GM19463 (cell line): ENCODE data around the gene SAGE1.
A peak's percentile ranks its signal among the peaks of the same experiment; 100 is the strongest.
"Not testable (repeated sequence)": the region's sequence is repeated elsewhere in the genome, so short reads cannot be mapped to it uniquely, and the experiment has no call there.

ENCODE experiments used
- ATAC-seq: cut with Tn5 transposase; IDR thresholded peaks from one replicate; pipeline ENCODE4 v1.9.1; 2021; ENCODE audit warnings: mild to moderate bottlenecking, moderate library complexity; ENCODE audit not compliant: unreplicated experiment

SAGE1 gene, protein sequence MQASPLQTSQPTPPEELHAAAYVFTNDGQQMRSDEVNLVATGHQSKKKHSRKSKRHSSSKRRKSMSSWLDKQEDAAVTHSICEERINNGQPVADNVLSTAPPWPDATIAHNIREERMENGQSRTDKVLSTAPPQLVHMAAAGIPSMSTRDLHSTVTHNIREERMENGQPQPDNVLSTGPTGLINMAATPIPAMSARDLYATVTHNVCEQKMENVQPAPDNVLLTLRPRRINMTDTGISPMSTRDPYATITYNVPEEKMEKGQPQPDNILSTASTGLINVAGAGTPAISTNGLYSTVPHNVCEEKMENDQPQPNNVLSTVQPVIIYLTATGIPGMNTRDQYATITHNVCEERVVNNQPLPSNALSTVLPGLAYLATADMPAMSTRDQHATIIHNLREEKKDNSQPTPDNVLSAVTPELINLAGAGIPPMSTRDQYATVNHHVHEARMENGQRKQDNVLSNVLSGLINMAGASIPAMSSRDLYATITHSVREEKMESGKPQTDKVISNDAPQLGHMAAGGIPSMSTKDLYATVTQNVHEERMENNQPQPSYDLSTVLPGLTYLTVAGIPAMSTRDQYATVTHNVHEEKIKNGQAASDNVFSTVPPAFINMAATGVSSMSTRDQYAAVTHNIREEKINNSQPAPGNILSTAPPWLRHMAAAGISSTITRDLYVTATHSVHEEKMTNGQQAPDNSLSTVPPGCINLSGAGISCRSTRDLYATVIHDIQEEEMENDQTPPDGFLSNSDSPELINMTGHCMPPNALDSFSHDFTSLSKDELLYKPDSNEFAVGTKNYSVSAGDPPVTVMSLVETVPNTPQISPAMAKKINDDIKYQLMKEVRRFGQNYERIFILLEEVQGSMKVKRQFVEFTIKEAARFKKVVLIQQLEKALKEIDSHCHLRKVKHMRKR

DNA sequence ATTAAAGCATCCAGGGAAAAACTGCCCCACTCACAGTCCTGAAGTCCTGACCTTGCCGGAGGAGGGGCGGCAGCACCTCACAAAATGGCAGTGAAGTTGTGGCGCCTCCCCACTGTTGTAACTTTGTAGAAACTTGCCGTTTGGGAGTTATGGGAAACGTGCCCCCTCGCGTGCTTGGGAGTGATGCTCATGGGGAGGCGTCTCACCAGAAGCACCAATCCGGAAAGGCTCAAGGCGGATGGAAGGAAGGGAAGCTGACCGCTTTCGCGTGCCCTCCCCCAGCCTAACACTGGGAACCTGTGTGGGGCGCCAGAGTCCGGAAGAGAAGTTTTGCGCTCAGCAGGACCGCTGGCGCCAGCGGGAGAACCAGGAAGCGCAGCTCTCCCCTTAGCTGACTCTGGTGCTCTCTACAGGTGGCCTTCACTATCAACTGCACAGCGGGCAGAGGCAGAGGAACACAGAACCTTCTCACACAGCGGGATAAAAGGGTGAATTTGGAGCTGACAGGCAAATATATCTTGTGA lies at the start of gene SAGE1, which contains the start of gene CT45A10:
TSS of gene SAGE1 (plus strand) at position 423 of the 524 bp plus-strand sequence. CDS start 2,527 bp downstream, outside the sequence.
TSS of gene CT45A10 (minus strand) at position 151 of the 524 bp plus-strand sequence. CDS start 8,100 bp downstream, outside the sequence.
- ATAC-seq = no peak

DNA sequence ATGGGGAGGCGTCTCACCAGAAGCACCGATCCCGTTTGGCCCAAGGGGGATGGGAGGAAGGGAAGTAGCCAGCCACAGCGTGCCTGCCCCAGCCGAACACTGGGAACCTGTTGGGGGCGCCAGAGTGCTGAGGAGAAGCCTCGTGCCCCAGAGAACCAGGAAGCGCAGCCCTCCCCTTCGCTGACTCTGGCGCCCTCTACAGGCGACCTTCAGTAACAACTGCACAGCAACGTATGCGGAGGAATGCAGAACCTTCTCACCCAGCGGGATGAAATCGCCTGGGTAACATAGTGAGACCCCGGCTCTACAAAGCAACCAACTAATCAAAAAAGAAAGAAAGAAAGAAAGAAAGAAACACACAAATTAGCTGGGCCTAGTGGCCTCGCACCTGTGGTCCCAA lies 39.1 kb upstream of the SAGE1 start, which contains the start of gene CT45A8:
TSS of gene CT45A8 (minus strand) at position 101 of the 400 bp plus-strand sequence. CDS start 3,755 bp downstream, outside the sequence.
- ATAC-seq = not testable (repeated sequence)

DNA sequence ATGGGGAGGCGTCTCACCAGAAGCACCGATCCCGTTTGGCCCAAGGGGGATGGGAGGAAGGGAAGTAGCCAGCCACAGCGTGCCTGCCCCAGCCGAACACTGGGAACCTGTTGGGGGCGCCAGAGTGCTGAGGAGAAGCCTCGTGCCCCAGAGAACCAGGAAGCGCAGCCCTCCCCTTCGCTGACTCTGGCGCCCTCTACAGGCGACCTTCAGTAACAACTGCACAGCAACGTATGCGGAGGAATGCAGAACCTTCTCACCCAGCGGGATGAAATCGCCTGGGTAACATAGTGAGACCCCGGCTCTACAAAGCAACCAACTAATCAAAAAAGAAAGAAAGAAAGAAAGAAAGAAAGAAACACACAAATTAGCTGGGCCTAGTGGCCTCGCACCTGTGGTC lies 21.8 kb upstream of the SAGE1 start, which contains the start of gene CT45A9:
TSS of gene CT45A9 (minus strand) at position 101 of the 400 bp plus-strand sequence. CDS start 3,751 bp downstream, outside the sequence.
- ATAC-seq = not testable (repeated sequence)

DNA sequence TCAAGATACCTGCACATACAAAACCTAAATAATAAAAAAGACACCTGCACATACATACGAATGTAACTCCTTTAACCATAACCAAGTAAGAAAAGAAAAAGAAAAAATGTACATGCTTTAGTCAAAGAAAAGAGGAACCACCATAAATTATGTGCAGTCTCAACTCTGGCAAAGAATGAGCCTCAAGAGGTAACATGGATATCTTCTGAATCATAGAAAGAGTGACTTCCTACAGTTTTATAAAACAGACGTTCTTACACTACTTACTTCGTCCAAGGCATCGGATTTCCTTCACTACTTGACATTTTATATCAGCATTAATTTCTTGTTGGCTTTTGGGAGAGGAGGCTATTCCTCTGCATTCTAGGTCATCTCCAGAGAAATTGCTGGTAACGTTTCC lies 10.8 kb upstream of the SAGE1 start:
- not testable (repeated sequence) for ATAC-seq

DNA sequence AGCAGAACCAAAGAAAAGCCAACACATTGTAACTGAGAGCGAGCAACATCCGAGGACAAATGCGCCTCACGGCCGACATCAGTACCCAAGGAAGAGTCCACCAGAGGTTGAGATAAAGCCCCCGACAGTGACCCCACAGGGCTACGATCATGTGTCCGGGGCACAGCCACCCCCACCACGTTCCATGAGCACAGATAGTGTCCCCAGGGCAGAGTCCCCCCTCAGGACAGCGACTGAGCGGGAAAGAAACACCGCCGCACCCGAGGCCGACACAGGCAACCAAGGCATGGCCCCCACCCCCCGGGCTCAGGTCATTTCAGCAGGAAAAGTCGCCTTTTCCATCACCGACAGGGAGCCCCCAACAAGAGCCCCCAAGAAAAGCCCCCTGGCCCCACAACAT lies 5.3 kb upstream of the SAGE1 start:
- ATAC-seq = not testable (repeated sequence)

DNA sequence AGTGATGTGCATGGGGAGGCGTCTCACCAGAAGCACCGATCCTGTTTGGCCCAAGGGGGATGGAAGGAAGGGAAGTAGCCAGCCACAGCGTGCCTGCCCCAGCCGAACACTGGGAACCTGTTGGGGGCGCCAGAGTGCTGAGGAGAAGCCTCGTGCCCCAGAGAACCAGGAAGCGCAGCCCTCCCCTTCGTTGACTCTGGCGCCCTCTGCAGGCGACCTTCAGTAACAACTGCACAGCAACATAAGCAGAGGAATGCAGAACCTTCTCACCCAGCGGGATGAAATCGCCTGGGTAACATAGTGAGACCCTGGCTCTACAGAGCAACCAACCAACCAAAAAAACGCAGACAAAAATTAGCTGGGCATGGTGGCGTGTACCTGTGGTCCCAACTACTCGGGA lies 4.5 kb upstream of the SAGE1 start:
- not testable (repeated sequence) for ATAC-seq

DNA sequence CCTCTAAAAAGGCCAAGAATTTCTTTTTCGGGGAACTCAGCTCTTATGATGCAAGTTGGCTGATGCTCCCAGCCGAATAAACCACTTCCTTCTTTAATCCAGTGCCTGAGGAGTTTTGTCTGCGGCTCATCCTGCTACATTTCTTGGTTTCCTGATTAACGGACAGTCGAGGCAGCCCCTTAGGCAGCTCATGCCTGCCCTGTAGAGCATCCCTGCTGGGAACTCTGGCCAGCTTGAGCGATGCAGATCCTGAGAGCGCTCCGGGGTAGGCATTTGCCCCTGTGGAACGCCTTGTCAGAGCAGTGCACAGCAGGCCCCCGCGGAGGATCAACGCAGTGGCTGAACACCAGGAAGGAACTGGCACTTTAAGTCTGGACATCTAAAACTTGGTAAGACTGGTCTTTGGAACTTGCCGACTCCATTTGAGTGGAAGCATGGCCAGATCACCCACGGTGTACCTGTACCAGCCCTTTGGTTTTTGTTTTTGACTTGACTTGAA lies 3.4 kb upstream of the SAGE1 start:
- ATAC-seq = no peak

DNA sequence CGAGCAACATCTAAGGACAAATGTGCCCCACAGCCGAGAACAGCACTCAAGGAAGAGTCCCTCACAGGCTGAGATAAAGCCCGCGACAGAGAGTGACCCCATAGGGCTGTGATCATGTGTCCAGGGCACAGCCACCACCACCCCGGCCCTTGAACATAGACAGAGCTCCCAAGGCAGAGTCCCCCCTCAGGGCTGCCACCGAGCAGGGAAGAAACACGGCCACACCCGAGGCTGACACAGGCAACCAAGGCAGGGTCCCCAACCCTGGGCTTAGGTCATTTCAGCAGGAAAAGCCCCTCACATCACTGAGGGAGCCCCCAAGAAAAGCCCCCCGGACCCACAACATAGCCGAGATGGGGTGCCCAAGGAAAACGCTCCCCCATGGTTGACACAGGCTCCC lies 735 bp upstream of the SAGE1 start:
- no peak for ATAC-seq

DNA sequence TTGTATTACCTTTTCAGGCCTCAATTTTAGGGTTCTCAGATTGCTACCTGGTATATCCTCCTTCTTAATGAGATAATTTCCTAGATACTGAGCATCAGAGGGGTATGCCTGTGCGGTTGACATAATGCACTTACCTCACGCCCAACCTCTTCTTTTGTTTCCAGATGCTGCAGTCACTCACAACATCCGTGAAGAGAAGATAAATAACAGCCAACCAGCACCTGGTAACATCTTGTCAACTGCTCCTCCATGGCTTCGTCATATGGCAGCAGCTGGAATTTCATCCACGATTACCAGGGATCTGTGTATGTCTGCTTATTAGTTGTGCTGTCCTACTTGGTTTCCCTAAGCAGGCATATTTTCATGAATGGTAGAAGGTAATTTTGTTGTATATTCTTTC lies 16.7 kb downstream of the SAGE1 start:
- ATAC-seq = no peak

DNA sequence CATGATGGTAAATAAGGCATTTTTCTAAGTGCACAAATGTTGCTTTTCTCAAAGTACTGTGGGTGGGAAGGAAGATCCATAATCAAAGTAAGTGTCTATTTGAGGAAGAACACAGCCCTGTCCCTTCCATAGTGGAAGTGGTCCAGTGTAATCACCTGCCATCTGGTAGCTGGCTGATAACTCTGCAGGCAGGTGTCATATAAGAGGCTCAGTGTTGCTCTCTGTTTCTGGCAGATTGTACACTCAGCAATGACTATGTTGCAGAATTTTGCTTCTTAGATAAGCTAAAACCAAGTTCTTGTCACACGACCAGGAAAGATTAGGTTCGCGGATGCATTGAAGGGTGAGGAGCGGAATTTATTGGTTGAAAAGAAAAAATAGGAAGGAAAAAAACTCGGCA lies 20.9 kb downstream of the SAGE1 start:
- no peak for ATAC-seq

DNA sequence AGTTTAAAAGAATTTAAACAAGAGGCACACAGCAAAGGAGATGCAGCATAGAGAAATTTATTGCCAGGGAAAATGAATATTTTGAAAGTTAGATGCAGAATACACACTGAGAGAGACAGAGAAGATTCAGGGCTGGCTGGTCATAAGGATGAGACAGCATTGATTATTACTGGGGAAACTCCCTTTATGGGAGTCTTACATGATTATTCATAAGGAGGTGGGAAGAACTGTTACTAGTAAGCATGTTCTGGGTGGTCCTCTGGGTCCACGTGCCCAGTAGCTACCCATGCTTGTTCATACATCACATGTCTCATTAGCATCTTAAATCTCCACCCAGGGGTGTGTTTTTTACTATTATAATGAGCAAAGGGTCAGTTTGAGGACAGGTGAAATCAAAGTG lies 27.0 kb downstream of the SAGE1 start:
- ATAC-seq = not testable (repeated sequence)

DNA sequence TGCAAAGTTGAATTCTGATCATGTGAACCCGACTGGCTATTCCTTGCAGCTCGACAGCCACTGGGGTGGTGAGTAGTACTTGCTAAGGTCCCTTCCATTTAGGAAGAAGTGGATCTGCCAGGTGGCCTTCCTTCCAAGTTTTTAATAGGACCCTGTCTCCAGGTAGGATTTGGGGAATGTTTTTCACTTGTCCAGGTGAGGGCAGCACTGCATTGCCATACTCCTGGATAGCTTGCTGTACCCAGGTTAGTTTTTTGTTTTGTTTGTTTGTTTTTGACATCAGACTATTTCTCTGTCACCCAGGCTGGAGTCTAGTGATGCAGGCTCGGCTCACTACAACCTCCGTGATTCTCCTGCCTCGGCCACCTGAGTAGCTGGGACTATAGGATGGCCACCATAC lies 29.8 kb downstream of the SAGE1 start:
- ATAC-seq = no peak

DNA sequence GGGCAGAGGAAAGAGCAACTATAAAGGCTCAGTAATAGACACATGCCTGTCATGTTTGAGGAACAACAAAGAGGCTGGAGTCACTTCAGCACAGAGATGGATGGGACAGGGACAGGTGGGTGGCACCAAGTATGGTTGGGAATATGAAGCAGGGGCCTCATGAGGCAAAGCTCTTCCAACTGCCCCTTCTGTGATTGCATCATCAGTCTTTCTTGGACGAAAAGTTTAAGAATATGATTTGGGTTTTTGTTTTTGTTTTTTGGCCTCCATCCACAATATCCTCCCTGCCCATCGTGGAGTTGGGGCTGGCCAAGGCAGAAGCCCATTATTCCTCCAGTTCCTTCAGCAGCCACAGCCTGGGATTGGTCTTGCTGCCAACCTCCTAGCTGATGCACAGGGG lies 34.4 kb downstream of the SAGE1 start:
- no peak for ATAC-seq

DNA sequence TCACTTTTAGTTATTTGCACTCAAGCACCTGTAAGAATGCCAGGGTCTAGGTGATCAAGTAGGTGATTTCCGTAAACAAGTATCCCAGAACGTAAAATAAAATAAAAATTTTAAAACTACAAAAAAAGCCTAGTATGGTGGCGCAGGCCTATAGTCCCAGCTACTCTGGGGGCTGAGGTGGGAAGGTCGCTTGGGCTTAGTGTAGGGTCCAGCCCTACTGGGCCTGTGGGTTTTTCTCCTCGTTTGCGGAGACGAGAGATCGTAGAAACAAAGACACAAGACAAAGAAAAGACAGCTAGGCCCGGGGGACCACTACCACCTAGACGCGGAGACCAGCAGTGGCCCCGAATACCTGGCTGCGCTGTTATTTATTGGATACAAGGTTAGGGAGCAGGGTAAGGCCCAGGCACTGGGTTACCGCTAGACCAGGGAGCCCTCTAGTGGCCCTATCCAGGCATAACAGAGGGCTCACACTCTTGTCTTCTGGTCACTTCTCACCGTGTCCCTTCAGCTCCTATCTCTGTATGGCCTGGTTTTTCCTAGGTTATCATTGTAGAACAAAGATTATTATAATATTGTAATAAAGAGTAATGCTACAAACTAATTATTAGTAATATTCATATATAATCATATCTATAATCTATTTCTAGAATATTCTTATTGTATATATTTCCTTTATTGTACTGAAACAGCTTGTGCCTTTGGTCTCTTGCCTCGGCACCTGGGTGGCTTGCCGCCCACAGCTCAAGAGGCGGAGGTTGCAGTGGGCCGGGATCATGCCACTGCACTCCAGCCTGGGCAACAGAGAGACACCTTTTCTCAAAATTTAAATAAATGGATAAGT lies 38.4 kb downstream of the SAGE1 start:
- peak; percentile 77 for ATAC-seq

DNA sequence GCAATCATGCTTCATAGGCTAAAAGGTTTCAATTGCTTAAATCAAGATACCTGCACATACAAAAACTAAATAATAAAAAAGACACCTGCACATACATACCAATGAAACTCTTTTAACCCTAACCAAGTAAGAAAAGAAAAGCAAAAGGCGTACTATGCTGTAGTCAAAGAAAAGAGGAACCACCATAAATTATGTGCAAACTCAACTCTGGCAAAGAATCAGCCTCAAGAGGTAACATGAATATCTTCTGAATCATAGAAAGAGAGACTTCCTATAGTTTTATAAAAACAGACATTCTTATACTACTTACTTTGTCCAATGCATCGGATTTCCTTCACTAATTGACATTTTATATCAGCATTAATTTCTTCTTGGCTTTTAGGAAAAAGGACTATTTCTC lies 51.0 kb downstream of the SAGE1 start:
- no peak for ATAC-seq

DNA sequence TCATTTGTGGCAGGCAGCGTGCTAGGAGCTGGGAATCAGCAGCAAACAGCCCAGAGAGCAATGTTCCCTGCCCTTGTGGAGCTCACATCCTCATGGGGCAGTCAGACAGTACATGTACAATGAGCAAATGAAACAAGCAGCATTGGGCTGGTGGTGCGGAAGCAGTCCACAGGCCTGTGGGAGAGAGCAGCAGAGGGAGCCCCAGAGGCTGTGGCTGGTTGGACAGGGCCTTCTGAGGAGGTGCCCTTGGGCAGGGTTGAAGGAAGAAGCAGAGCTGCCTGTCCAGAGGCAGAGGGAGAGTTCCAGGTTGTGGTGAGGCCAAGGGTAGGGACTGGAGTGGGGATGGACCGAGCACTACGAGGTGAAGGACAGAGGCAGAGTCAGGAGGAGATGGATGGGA lies 57.8 kb downstream of the SAGE1 start:
- ATAC-seq = no peak
